KMS-11 (cell line): ENCODE measurements around the gene PTPRN2.

ENCODE experiments used
- H2AFZ ChIP-seq: fragments of 200-600 bp; sonication (generic); 2 replicates; pipeline ENCODE4 v1.6.1; 2016; ENCODE audit warnings: antibody characterized with exemption, mixed run types, low read depth
- H3K27ac ChIP-seq: fragments of 200-600 bp; sonication (generic); 2 replicates; pipeline ENCODE4 v1.6.1; 2016; ENCODE audit warnings: mild to moderate bottlenecking, mixed run types
- H3K27me3 ChIP-seq: fragments of 200-600 bp; sonication (generic); 2 replicates; pipeline ENCODE4 v1.6.1; 2017; ENCODE audit warnings: mild to moderate bottlenecking, low read depth, mixed run types, moderate library complexity; ENCODE audit not compliant: insufficient read depth
- H3K36me3 ChIP-seq: fragments of 200-600 bp; sonication (generic); 2 replicates; pipeline ENCODE4 v1.6.1; 2017; ENCODE audit warnings: mild to moderate bottlenecking, mixed run types; ENCODE audit not compliant: insufficient read depth
- H3K4me1 ChIP-seq: fragments of 200-600 bp; sonication (generic); 2 replicates; pipeline ENCODE4 v1.6.1; 2016; ENCODE audit warnings: mild to moderate bottlenecking, low read depth, mixed run types; ENCODE audit not compliant: poor library complexity, severe bottlenecking
- H3K4me2 ChIP-seq: fragments of 200-600 bp; sonication (generic); 2 replicates; pipeline ENCODE4 v1.7.0; 2016; ENCODE audit warnings: mild to moderate bottlenecking, mixed run types
- H3K4me3 ChIP-seq: fragments of 200-600 bp; sonication (generic); IDR thresholded peaks from 2 replicates; pipeline ENCODE4 v1.6.1; 2017; ENCODE audit warnings: low read depth, low read length, mixed read lengths; ENCODE audit not compliant: insufficient read depth
- H3K79me2 ChIP-seq: fragments of 200-600 bp; sonication (generic); 2 replicates; pipeline ENCODE4 v1.6.1; 2016; ENCODE audit warnings: low read depth, mixed run types; ENCODE audit not compliant: insufficient read depth
- H3K9ac ChIP-seq: fragments of 200-600 bp; sonication (generic); 2 replicates; pipeline ENCODE4 v1.6.1; 2016; ENCODE audit warnings: mild to moderate bottlenecking, mixed run types
- H4K20me1 ChIP-seq: fragments of 200-600 bp; sonication (generic); 2 replicates; pipeline ENCODE4 v1.6.1; 2016; ENCODE audit warnings: mild to moderate bottlenecking, mixed run types; ENCODE audit not compliant: insufficient read depth
- CTCF ChIP-seq: fragments of 200-600 bp; sonication (generic); conservative IDR thresholded peaks from 2 replicates; pipeline ENCODE4 v1.6.1; 2017; ENCODE audit warnings: low read depth, mild to moderate bottlenecking, antibody characterized with exemption, low read length, moderate library complexity, mixed read lengths

The PTPRN2 gene

GRCh38 chr7:157576415-157576814 lies 1011.2 kb downstream of the PTPRN2 start:
- Histone ChIP-seq H3K27me3 (peaks cover 47% of the 10 kb centered on the region), H3K79me2 (no peaks in the 10 kb centered on the region), H3K4me1 (no peaks in the 10 kb centered on the region), H3K36me3 (no peaks in the 10 kb centered on the region), H3K4me2 (no peak overlapping the region), H3K9ac (no peak overlapping the region), H3K4me3 (no peak overlapping the region), H4K20me1 (no peaks in the 10 kb centered on the region), H3K27ac (no peak overlapping the region), H2AFZ (no peak overlapping the region)
- TF ChIP-seq CTCF: no peak

GRCh38 chr7:157575777-157576176 lies 1011.8 kb downstream of the PTPRN2 start:
- Histone ChIP-seq H3K36me3 (no peaks in the 10 kb centered on the region), H3K79me2 (no peaks in the 10 kb centered on the region), H4K20me1 (no peaks in the 10 kb centered on the region), H3K4me2 (no peak overlapping the region), H3K27ac (no peak overlapping the region), H2AFZ (no peak overlapping the region), H3K4me3 (no peak overlapping the region), H3K27me3 (peaks cover 48% of the 10 kb centered on the region), H3K9ac (no peak overlapping the region), H3K4me1 (no peaks in the 10 kb centered on the region)
- TF ChIP-seq CTCF: no peak

- Histone ChIP-seq H3K36me3 (no peaks in the 10 kb centered on the region), H3K27me3 (peaks cover 55% of the 10 kb centered on the region), H3K4me2 (no peak overlapping the region), H3K27ac (no peak overlapping the region), H3K4me1 (no peaks in the 10 kb centered on the region), H4K20me1 (no peaks in the 10 kb centered on the region), H3K4me3 (no peak overlapping the region), H2AFZ (no peak overlapping the region), H3K79me2 (no peaks in the 10 kb centered on the region), H3K9ac (no peak overlapping the region)
- no peak for TF ChIP-seq CTCF
Measured at GRCh38 chr7:157574914-157575586, 1012.6 kb downstream of the PTPRN2 start.

- Histone ChIP-seq H2AFZ (no peak overlapping the region), H3K4me1 (no peaks in the 10 kb centered on the region), H3K36me3 (no peaks in the 10 kb centered on the region), H4K20me1 (no peaks in the 10 kb centered on the region), H3K27me3 (peaks cover 57% of the 10 kb centered on the region), H3K4me3 (no peak overlapping the region), H3K9ac (no peak overlapping the region), H3K27ac (no peak overlapping the region), H3K4me2 (no peak overlapping the region), H3K79me2 (no peaks in the 10 kb centered on the region)
- TF ChIP-seq CTCF: no peak
Measured at GRCh38 chr7:157574120-157574825, 1013.4 kb downstream of the PTPRN2 start.
